ENCODE data around the gene TDO2.
"Not testable (repeated sequence)": the region's sequence is repeated elsewhere in the genome, so short reads cannot be mapped to it uniquely, and the experiment has no call there.

The TDO2 gene

DNA sequence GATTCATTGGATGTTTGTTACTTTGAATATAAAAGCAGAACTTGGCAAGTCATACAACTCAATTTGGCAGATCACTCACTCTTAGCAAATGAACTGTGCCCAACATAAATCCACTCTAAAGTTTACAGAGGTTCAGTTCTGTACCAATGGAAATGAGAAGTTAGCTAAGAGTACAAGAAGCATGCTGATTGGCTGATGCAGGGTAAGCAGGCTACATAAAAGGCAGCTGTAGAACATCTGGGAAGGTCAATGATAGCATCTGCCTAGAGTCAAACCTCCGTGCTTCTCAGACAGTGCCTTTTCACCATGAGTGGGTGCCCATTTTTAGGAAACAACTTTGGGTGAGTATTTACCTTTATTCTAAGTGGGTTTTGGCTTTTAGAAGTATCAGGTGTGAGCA lies at the start of gene TDO2:
TDO2 (plus strand) TSS at position 244 of the 400 bp plus-strand sequence; CDS start at position 307, 63 bp downstream.
- no peak for DNase-seq (ENCODE audit: low read depth)

- no peak for DNase-seq (ENCODE audit: low read depth)
Observed at GRCh38 chr4:155854582-155855226, 48.8 kb upstream of the TDO2 start.

DNA sequence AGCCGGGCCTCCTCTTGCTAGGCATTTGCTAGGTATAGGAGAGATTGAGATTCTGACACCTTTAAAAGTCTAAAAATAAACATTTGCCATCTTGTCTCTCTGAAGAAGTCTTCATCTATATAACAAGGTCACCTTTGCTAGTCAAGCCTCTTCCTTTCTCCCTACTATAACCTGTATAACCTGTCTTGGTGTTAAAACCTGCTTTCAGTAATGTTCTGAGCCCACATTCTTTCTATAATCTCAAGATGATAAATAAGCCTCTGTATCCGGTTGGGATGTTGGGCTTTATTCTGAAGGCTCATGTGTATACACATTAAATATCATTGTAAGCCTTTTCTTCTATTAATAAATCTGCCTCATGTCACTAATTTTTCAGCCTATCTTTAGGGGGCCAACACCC lies 47.6 kb upstream of the TDO2 start:
- no peak for DNase-seq (ENCODE audit: low read depth)

GRCh38 chr4:155866177-155866576 lies 37.3 kb upstream of the TDO2 start, which contains the start of gene ASIC5:
Gene ASIC5 (minus strand): TSS chr4:155866277. CDS start chr4:155866226, 51 bp downstream.
- no peak for DNase-seq (ENCODE audit: low read depth)

GRCh38 chr4:155875878-155876277 lies 27.6 kb upstream of the TDO2 start:
- DNase-seq (ENCODE audit: low read depth), result no peak

DNA sequence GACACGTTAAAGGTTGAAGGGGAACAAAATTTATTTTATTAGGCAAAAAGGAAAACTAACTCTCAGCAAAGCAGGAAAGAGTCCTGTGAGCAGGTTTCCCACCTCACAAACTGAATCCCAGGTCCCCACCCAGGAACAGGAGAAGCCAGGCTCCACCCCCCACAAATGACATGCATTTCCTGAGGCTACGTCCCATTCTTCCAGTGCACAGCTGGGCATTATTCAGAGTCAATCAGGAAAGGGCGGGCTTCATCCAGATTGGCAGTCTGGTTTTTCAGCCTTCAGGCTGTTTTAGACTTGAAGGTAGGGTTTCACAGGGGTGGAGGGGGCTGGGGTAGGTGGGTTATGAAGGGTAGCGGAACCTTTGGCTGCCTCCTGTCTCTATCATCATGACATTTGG lies 25.5 kb upstream of the TDO2 start:
- no peak for DNase-seq (ENCODE audit: low read depth)

DNA sequence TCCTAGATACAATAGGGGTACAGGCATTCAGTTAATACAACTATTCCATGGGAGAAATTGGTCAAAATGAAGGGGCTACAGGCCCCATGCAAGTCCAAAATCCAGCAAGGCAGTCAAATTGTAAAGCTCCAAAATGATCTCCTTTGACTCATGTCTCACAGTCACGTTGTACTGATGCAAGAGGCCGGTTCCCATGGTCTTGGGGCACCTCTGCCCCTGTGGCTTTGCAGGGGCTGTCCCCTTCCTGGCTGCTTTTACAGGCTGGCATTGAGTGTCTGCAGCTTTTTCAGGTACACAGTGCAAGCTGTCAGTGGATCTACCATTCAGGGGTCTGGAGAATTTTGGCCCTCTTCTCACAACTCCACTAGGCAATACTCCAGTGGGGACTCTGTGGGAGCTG lies 24.9 kb upstream of the TDO2 start:
- DNase-seq (ENCODE audit: low read depth), result no peak

GRCh38 chr4:155879767-155880166 lies 23.7 kb upstream of the TDO2 start:
- DNase-seq (ENCODE audit: low read depth), result no peak

DNA sequence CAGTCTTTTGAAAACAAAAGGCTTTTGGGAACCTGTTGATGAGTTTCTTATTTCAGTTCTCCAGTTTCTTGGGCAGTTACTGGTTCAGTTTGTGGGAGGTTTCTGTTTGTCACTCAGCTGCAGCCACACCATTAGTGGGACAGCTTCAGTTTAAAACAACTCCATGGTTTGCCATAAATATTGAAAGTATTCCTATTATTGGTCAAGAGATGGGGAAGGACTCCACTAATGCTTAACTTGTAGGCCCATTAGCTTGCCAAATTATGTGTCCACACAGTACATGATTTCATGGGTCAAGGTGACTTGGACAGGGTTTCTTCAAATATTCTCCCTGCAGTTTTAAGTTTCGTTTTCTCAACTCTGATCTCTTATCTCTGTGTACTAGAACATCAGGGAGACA lies 21.9 kb upstream of the TDO2 start:
- DNase-seq (ENCODE audit: low read depth), result no peak

DNA sequence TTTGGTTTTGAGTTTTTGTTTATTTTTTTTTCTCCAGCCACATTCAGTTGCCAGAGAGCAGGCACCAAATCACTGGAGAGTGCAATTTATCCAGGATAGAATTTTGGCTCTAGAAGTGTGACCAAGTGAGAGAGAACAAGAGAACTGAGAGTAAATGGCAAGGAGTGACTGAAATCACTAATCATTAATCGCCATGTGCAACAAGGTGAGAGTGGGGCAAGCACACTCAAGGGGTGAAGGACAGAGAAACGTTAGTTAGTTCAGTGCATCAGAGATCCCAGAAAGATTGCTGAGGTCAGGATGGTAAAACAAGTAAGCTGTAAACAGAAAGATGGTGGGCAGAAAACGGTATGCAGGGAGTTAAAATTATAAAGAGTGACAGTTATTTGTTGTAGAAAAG lies 19.6 kb upstream of the TDO2 start:
- no peak for DNase-seq (ENCODE audit: low read depth)

- no peak for DNase-seq (ENCODE audit: low read depth)
Observed at GRCh38 chr4:155885666-155886065, 17.8 kb upstream of the TDO2 start.

DNA sequence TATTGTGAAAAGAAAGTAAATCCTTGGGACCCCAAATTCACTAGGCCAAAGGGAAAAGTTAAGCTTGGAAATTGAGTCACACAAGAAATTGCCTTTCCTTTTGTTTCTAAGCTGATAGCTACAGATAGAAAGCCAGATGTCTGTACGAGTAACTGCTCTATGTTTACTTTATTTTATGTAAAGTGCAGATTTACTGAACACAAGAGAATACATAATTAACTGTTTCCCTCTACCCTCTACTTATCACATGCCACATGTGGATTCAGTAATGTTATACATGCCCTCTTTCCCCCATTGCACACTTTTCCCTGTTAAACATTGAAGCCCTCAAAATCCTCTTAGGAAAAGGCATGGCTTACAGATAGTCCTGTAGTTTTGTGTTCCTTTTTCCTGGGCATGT lies 16.5 kb upstream of the TDO2 start:
- DNase-seq (ENCODE audit: low read depth), result no peak

DNA sequence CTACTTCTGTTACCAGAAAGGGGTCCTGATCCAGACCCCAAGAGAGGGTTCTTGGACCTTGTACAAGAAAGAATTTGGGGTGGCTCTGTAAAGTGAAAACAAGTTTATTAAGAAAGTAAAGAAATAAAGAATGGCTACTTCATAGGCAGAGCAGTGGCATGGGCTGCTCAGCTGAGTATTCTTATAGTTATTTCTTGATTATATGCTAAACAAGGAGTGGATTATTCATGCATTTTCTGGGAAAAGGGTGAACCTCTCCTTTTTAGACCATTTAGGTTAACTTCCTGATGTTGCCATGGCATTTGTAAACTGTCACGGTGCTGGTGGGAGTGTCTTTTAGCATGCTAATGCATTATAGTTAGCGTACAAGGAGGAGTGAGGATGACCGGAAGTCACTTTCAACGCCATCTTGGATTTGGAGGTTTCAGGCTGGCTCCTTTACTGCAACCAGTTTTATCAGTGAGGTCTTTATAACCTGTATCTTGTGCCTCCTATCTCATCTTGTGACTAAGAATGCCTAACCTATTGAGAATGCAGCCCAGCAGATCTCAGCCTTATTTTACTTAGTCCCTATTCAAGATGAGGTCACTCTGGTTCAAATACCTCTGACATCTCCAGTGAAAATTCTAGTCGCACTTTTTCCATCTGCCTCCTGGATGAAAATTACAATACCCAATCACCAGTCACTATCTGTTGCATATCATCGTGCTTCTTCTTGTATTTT lies 15.5 kb upstream of the TDO2 start:
- DNase-seq (ENCODE audit: low read depth), result no peak

- no peak for DNase-seq (ENCODE audit: low read depth)
Observed at GRCh38 chr4:155889031-155889793, 14.3 kb upstream of the TDO2 start.

DNA sequence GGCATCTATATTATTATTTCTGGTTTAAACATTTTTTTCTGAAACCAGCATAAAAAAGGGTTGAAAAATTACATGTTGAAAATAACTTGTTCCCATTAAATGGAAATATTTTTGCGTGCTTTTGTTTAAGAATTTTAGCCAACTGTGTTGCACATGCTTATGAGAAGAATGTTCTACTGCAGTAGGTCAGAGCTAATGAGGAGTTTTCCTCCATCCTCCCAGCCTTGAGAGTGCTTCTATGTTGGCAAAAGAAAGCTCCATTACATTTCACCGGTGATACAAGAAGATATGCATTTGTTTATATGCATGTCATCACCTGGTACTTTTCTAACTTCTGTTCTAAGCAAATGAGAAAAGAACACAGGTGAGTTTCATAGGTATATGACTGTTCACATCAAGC lies 13.6 kb upstream of the TDO2 start:
- no peak for DNase-seq (ENCODE audit: low read depth)

DNA sequence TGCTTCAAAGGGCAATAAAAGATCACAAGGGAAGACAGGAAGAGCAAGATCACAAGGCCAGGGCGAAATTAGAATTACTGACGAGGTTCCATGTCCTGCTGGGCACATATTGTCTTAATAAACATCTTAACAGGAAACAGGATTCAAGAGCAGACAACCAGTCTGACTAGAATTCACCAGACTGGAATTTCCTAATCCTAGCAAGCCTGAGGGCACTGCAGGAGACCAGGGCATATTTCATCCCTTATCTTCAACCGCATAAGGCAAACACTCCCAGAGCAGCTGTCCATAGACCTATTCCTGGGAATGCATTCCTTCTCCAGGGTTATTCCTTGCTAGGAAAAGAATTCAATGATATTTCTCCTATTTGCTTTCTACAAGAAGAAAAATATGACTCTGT lies 12.4 kb upstream of the TDO2 start:
- no peak for DNase-seq (ENCODE audit: low read depth)

GRCh38 chr4:155898371-155898770 lies 5.1 kb upstream of the TDO2 start:
- not testable (repeated sequence) for DNase-seq (ENCODE audit: low read depth)

DNA sequence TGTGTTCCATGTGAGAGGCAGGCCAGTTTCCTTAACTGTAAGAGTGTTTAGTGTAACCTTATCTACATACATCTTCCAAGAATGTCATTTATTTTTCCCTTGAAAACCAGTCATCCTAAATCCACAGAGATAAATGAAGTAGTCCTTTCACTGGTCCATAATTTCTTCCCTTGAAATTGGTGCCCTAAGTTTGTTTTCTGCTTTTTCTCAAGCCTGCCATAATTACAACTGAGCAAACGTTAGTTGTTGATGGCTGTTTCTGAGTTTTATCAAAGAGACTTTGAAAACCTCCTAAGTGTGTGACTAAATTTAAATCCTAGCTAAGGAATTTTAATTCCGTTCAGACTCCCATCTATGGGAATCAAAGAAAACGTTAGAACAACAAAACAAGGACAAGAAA lies 3.6 kb upstream of the TDO2 start:
- DNase-seq (ENCODE audit: low read depth), result no peak

DNA sequence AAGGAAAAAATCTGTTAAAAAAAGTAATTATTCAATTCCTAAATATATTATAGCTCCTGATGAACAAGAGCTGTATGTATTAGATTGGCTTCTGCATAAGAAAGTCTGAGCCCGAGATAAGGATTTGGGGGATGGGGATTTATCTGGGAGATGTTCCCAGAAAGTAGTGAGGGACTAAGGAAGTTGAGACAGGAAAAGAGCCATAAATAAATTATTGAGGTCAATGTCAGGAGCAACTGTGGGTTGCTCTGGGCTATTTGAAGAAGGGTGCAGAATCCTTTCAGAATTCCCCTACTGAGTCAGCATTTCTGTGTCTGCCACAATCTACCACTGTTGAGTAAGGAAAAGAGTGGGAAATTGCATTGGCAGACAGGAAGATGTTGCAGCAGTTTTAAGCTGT lies 3.1 kb upstream of the TDO2 start:
- DNase-seq (ENCODE audit: low read depth), result no peak

DNA sequence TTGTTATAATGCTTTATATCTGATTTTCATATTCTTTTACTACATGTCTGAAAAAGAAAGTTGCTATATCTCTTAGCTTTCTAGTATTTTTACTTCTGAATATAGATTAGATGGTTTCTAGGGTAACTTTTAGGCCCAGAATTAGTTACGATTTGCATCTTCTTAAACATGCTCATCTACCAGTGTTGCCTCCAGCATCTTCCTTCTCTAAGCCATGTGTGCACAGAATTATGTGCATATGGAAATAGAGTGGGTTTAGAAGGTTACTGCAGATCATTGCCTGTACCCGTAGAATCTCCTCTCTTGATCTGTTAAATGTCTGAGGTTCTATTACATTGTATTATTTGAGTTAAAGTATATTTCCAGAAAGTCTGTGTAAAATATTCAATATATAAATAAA lies 2.5 kb upstream of the TDO2 start:
- no peak for DNase-seq (ENCODE audit: low read depth)

DNA sequence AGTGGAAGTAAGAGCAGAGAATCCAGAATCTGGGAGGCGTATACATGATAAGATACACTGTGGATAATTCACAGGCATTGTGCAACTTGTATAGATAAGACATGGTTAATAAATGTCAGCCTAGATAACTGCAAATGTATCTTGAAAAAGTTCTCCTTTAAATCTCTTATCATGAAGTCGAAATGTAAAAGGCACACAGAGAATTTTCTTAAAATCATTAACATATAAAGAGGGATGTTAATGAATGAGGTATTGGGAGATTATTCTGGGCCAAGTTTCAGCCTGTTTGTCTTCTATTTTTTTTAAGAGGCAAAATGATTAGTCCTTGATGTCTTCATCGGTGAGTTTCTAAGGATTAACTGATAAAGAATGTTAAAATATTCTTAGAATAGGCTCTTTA lies 835 bp downstream of the TDO2 start:
- DNase-seq (ENCODE audit: low read depth), result no peak

DNA sequence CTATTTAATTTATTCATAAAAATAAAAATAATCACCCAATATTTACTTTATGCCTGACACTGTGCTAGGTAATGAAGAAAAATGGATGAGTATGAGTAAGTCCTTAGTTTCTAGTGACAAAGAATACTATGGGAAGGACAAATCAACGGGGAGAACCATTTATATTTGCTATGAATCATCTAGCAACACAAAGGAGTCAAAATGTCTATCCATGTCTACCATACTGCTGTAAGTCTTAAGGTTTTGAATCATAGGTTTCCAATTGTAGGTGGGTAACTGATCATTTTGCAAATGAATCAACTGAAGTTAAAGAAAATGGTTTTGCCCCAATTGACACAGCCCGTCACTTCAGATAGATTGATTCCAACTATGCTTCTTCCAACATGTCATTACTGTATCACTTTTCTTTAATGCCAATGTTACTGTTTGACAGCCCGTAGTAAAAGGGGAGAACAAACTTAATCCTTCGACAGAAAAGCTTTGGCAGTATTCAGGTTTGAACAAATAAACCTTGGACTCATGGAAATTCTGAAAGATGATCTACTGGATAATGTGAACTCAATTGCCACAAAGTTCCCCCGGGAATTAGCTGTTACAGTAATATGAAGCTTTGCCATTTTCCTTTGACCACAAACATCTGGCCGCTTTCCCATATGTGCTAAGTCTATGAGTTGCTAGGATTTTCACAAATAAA lies 3.2 kb downstream of the TDO2 start:
- no peak for DNase-seq (ENCODE audit: low read depth)

GRCh38 chr4:155907556-155907955 lies 4.1 kb downstream of the TDO2 start:
- no peak for DNase-seq (ENCODE audit: low read depth)
